ENCODE results near the gene MBTPS1.

The MBTPS1 gene

GRCh38 chr16:84116720-84117493 lies at the start of gene MBTPS1:
MBTPS1 (minus strand) TSS chr16:84116942; CDS start chr16:84101783, 15,159 bp downstream.
- peak; percentile 93 to 95 for DNase-seq

- DNase-seq, result no peak
These were observed 49.0 kb upstream of the MBTPS1 start for GRCh38 chr16:84165746-84166145.

GRCh38 chr16:84161801-84162200 lies 45.1 kb upstream of the MBTPS1 start:
- DNase-seq, result no peak

- DNase-seq, result no peak
These were observed 44.3 kb upstream of the MBTPS1 start for GRCh38 chr16:84161037-84161436.

- no peak for DNase-seq
These were observed 43.1 kb upstream of the MBTPS1 start for GRCh38 chr16:84159800-84160199.

- DNase-seq, result no peak
These were observed 42.3 kb upstream of the MBTPS1 start for GRCh38 chr16:84159007-84159406.

GRCh38 chr16:84156342-84156784 lies 39.6 kb upstream of the MBTPS1 start:
- DNase-seq, result no peak

GRCh38 chr16:84155771-84156170 lies 39.0 kb upstream of the MBTPS1 start:
- DNase-seq, result no peak

GRCh38 chr16:84155226-84155625 lies 38.5 kb upstream of the MBTPS1 start:
- DNase-seq, result no peak

- DNase-seq, result no peak
These were observed 37.0 kb upstream of the MBTPS1 start for GRCh38 chr16:84153660-84154214.

- no peak for DNase-seq
These were observed 34.2 kb upstream of the MBTPS1 start for GRCh38 chr16:84150926-84151325.

- DNase-seq, result peak; percentile 69 to 76
These were observed 28.3 kb upstream of the MBTPS1 start, which contains the start of the genes DNAAF1 and HSDL1 for GRCh38 chr16:84144859-84145639. DNAAF1 (plus strand) TSS chr16:84145308; CDS start chr16:84145441, 133 bp downstream. HSDL1 (minus strand) TSS chr16:84145177; CDS start chr16:84131321, 13,856 bp downstream.

GRCh38 chr16:84144209-84144858 lies 27.6 kb upstream of the MBTPS1 start:
- no peak for DNase-seq

- no peak for DNase-seq
These were observed 27.1 kb upstream of the MBTPS1 start for GRCh38 chr16:84143784-84144199.

GRCh38 chr16:84143081-84143480 lies 26.3 kb upstream of the MBTPS1 start:
- no peak for DNase-seq

- no peak for DNase-seq
These were observed 24.5 kb upstream of the MBTPS1 start for GRCh38 chr16:84141143-84141670.

- DNase-seq, result no peak
These were observed 23.0 kb upstream of the MBTPS1 start for GRCh38 chr16:84139628-84140258.

GRCh38 chr16:84138824-84139627 lies 22.3 kb upstream of the MBTPS1 start:
- peak in 1 of 2 experiments; percentile 1 for DNase-seq

- DNase-seq, result no peak
These were observed 21.7 kb upstream of the MBTPS1 start for GRCh38 chr16:84138500-84138823.

GRCh38 chr16:84137769-84138357 lies 21.1 kb upstream of the MBTPS1 start:
- DNase-seq, result no peak

- DNase-seq, result no peak
These were observed 20.5 kb upstream of the MBTPS1 start for GRCh38 chr16:84137287-84137686.
